WTC11 (cell line): ENCODE measurements around the gene KMT2D. TPM values are rescaled to one million over a fixed set of nuclear protein-coding genes. Genes with fewer than 3 reads are reported as not detected.

ENCODE experiments used
- ATAC-seq: fragments of 200-7000 bp; cut with Tn5 transposase; 2 replicates; pipeline ENCODE4 v1.10.0; 2021; ENCODE audit warnings: mild to moderate bottlenecking, moderate library complexity
- CTCF ChIA-PET: fragments of 300-600 bp; sonication (Branson Sonifier 250); formaldehyde crosslinking; loops from one replicate; lab custom pipeline; 2021; ENCODE audit warnings: antibody characterized with exemption; lab: Charles Lee
- POLR2A ChIA-PET: fragments of 350-600 bp; sonication (Branson Sonifier 250); formaldehyde crosslinking; loops from one replicate; lab custom pipeline; 2021; ENCODE audit warnings: antibody characterized with exemption; lab: Charles Lee
- DNase-seq: peaks from one replicate; pipeline ENCODE4 v3.0.0; 2021; ENCODE audit warnings: low spot score
- H3K27ac Mint-ChIP-seq: 2 replicates; pipeline ENCODE4 v1.8.0; 2021; ENCODE audit warnings: mixed read lengths
- H3K27me3 Mint-ChIP-seq: 2 replicates; pipeline ENCODE4 v1.8.0; 2021; ENCODE audit warnings: low read depth, mild to moderate bottlenecking, moderate library complexity, mixed read lengths
- H3K36me3 Mint-ChIP-seq: 2 replicates; pipeline ENCODE4 v1.8.0; 2021; ENCODE audit warnings: mixed read lengths
- H3K4me1 Mint-ChIP-seq: 2 replicates; pipeline ENCODE4 v1.8.0; 2022; ENCODE audit warnings: mixed read lengths
- H3K4me3 Mint-ChIP-seq: 2 replicates; pipeline ENCODE4 v1.8.0; 2021; ENCODE audit warnings: mild to moderate bottlenecking, moderate library complexity, mixed read lengths
- H3K9me3 Mint-ChIP-seq: 2 replicates; pipeline ENCODE4 v1.8.0; 2021; ENCODE audit warnings: mixed read lengths
- ATF2 ChIP-seq: sonication (generic); formaldehyde crosslinking; IDR thresholded peaks from 2 replicates; pipeline ENCODE4 v1.8.1; 2022; ENCODE audit warnings: low read depth, missing genetic modification reagents, borderline replicate concordance
- E2F1 ChIP-seq: sonication (generic); formaldehyde crosslinking; IDR thresholded peaks from 2 replicates; pipeline ENCODE4 v1.8.0; 2022; ENCODE audit warnings: mild to moderate bottlenecking, missing genetic modification reagents
- ELF4 ChIP-seq: sonication (generic); formaldehyde crosslinking; IDR thresholded peaks from 2 replicates; pipeline ENCODE4 v1.8.1; 2022; ENCODE audit warnings: low read depth, mild to moderate bottlenecking, moderate library complexity, missing genetic modification reagents
- FOXP4 ChIP-seq: sonication (generic); formaldehyde crosslinking; IDR thresholded peaks from 2 replicates; pipeline ENCODE4 v1.8.0; 2022; ENCODE audit warnings: mild to moderate bottlenecking, missing genetic modification reagents
- GRHL2 ChIP-seq: fragments of 250-450 bp; sonication (Bioruptor Pico); IDR thresholded peaks from 2 replicates; pipeline ENCODE4 v1.8.0; 2022; ENCODE audit warnings: mild to moderate bottlenecking, moderate library complexity; ENCODE audit not compliant: insufficient replicate concordance, severe bottlenecking
- HMGXB4 ChIP-seq: sonication (generic); formaldehyde crosslinking; IDR thresholded peaks from 2 replicates; pipeline ENCODE4 v1.8.1; 2023; ENCODE audit warnings: mild to moderate bottlenecking, moderate library complexity, missing genetic modification reagents
- MAX ChIP-seq: sonication (generic); formaldehyde crosslinking; IDR thresholded peaks from 2 replicates; pipeline ENCODE4 v1.8.0; 2022; ENCODE audit warnings: mild to moderate bottlenecking, missing genetic modification reagents
- MYBL2 ChIP-seq: sonication (generic); formaldehyde crosslinking; IDR thresholded peaks from 2 replicates; pipeline ENCODE4 v1.8.1; 2023; ENCODE audit warnings: mild to moderate bottlenecking, moderate library complexity, missing genetic modification reagents
- NFYB ChIP-seq: sonication (generic); formaldehyde crosslinking; conservative IDR thresholded peaks from 2 replicates; pipeline ENCODE4 v1.8.0; 2022; ENCODE audit warnings: low read depth, missing genetic modification reagents
- OVOL2 ChIP-seq: fragments of 250-450 bp; sonication (Bioruptor Pico); IDR thresholded peaks from 2 replicates; pipeline ENCODE4 v1.9.0; 2021; ENCODE audit warnings: mild to moderate bottlenecking, borderline replicate concordance
- PRRX2 ChIP-seq: fragments of 250-450 bp; sonication (Bioruptor Pico); IDR thresholded peaks from 2 replicates; pipeline ENCODE4 v1.8.0; 2021; ENCODE audit warnings: mild to moderate bottlenecking
- SP1 ChIP-seq: sonication (generic); formaldehyde crosslinking; conservative IDR thresholded peaks from 2 replicates; pipeline ENCODE4 v1.8.1; 2022; ENCODE audit warnings: missing genetic modification reagents
- TP53 ChIP-seq: sonication (generic); formaldehyde crosslinking; IDR thresholded peaks from 2 replicates; pipeline ENCODE4 v1.8.1; 2023; ENCODE audit warnings: mild to moderate bottlenecking, missing genetic modification reagents
- ZBTB43 ChIP-seq: sonication (generic); formaldehyde crosslinking; IDR thresholded peaks from 2 replicates; pipeline ENCODE4 v1.8.1; 2023; ENCODE audit warnings: mild to moderate bottlenecking, missing genetic modification reagents
- ZNF138 ChIP-seq: sonication (generic); formaldehyde crosslinking; conservative IDR thresholded peaks from 2 replicates; pipeline ENCODE4 v1.8.1; 2022; ENCODE audit warnings: mild to moderate bottlenecking, moderate library complexity, missing genetic modification reagents
- ZNF232 ChIP-seq: sonication (generic); formaldehyde crosslinking; IDR thresholded peaks from 2 replicates; pipeline ENCODE4 v1.8.0; 2022; ENCODE audit warnings: mild to moderate bottlenecking, missing genetic modification reagents
- ZNF263 ChIP-seq: sonication (generic); formaldehyde crosslinking; IDR thresholded peaks from 2 replicates; pipeline ENCODE4 v1.8.1; 2022; ENCODE audit warnings: low read depth, mild to moderate bottlenecking, moderate library complexity, missing genetic modification reagents
- ZNF423 ChIP-seq: fragments of 250-450 bp; sonication (Bioruptor Pico); IDR thresholded peaks from 2 replicates; pipeline ENCODE4 v2.1.2; 2022; ENCODE audit warnings: mild to moderate bottlenecking, moderate library complexity
- total RNA-seq: library from RNA; stranded (reverse); gene quantifications from 3 replicates; pipeline ENCODE4 v1.2.3, GENCODE V29; 2021
- TF ChIP-seq, protein P1 (sequence below): fragments of 250-450 bp; sonication (Bioruptor Pico); IDR thresholded peaks from 2 replicates; pipeline ENCODE4 v1.9.0; 2021; ENCODE audit warnings: mild to moderate bottlenecking
- TF ChIP-seq, protein P2 (sequence below): sonication (generic); formaldehyde crosslinking; IDR thresholded peaks from 2 replicates; pipeline ENCODE4 v1.8.1; 2023; ENCODE audit warnings: mild to moderate bottlenecking, missing genetic modification reagents, moderate library complexity

The KMT2D gene
- total RNA-seq, 1 experiment from 2014 or later, result 101 TPM

- POLR2A ChIA-PET, result interaction anchor here (0.7 to 1.4 kb wide), 2 partner anchors 10 to 77 kb away, joined by 3 read pairs; partner anchors contain the start of gene TUBA1B
- H3K27ac Mint-ChIP-seq, result no peak overlapping the region
- CTCF ChIA-PET, result no interaction called here
These were observed 6.5 kb downstream of the KMT2D start for GRCh38 chr12:49054096-49054495.

GRCh38 chr12:49052451-49053208, 8.0 kb downstream of the KMT2D start:
- Mint-ChIP-seq H3K36me3 (peaks cover 76% of the 10 kb centered on the region), H3K4me3 (no peak overlapping the region), H3K4me1 (peaks cover 22% of the 10 kb centered on the region), H3K27ac (no peak overlapping the region), H3K9me3 (no peaks in the 10 kb centered on the region), H3K27me3 (no peaks in the 10 kb centered on the region)
- CTCF ChIA-PET, result interaction anchor here (0.5 kb wide), 1 partner anchor 62 kb away, joined by 3 read pairs; no protein-coding TSS in a partner anchor
- POLR2A ChIA-PET, result interaction anchor here (0.6 kb wide), 1 partner anchor 69 kb away, joined by 5 read pairs; no protein-coding TSS in a partner anchor
- DNase-seq (no peak), ATAC-seq (no peak)
- TF ChIP-seq TP53 (CRISPR knock-in tag) (no peak), FOXP4 (no peak), SP1 (CRISPR knock-in tag) (no peak), ZNF138 (CRISPR knock-in tag) (no peak), MYBL2 (CRISPR knock-in tag) (no peak)
- TF ChIP-seq, protein P1, sequence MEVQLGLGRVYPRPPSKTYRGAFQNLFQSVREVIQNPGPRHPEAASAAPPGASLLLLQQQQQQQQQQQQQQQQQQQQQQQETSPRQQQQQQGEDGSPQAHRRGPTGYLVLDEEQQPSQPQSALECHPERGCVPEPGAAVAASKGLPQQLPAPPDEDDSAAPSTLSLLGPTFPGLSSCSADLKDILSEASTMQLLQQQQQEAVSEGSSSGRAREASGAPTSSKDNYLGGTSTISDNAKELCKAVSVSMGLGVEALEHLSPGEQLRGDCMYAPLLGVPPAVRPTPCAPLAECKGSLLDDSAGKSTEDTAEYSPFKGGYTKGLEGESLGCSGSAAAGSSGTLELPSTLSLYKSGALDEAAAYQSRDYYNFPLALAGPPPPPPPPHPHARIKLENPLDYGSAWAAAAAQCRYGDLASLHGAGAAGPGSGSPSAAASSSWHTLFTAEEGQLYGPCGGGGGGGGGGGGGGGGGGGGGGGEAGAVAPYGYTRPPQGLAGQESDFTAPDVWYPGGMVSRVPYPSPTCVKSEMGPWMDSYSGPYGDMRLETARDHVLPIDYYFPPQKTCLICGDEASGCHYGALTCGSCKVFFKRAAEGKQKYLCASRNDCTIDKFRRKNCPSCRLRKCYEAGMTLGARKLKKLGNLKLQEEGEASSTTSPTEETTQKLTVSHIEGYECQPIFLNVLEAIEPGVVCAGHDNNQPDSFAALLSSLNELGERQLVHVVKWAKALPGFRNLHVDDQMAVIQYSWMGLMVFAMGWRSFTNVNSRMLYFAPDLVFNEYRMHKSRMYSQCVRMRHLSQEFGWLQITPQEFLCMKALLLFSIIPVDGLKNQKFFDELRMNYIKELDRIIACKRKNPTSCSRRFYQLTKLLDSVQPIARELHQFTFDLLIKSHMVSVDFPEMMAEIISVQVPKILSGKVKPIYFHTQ (CRISPR knock-in tag), result no peak
- TF ChIP-seq, protein P2, sequence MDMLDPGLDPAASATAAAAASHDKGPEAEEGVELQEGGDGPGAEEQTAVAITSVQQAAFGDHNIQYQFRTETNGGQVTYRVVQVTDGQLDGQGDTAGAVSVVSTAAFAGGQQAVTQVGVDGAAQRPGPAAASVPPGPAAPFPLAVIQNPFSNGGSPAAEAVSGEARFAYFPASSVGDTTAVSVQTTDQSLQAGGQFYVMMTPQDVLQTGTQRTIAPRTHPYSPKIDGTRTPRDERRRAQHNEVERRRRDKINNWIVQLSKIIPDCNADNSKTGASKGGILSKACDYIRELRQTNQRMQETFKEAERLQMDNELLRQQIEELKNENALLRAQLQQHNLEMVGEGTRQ (CRISPR knock-in tag), result no peak

More at GRCh38 chr12:49054096-49054495, 6.5 kb downstream of the KMT2D start:
- DNase-seq, result no peak
- Mint-ChIP-seq H3K36me3 (peaks cover 61% of the 10 kb centered on the region), H3K9me3 (no peaks in the 10 kb centered on the region), H3K4me1 (peaks cover 37% of the 10 kb centered on the region), H3K4me3 (no peak overlapping the region)
- no peak for TF ChIP-seq MAX
- no peak for TF ChIP-seq HMGXB4 (CRISPR knock-in tag)
- TF ChIP-seq NFYB (CRISPR knock-in tag), result no peak
- TF ChIP-seq PRRX2 (CRISPR knock-in tag), result no peak
- no peak for TF ChIP-seq ZNF263 (CRISPR knock-in tag)
- no peak for TF ChIP-seq ZBTB43 (CRISPR knock-in tag)
- TF ChIP-seq ELF4 (CRISPR knock-in tag), result no peak
- TF ChIP-seq ZNF232, result no peak
- TF ChIP-seq GRHL2 (CRISPR knock-in tag), result no peak
- no peak for TF ChIP-seq ZNF423 (CRISPR knock-in tag)
- TF ChIP-seq E2F1, result no peak
- no peak for TF ChIP-seq OVOL2 (CRISPR knock-in tag)
- no peak for TF ChIP-seq ZNF138 (CRISPR knock-in tag)
- no peak for TF ChIP-seq ATF2
- TF ChIP-seq, all 79 proteins: peak for 0
- H3K27me3 Mint-ChIP-seq, result no peaks in the 10 kb centered on the region
- ATAC-seq, result no peak
